Breast epithelium (tissue), 4 donors: ENCODE measurements around the gene ADNP. TPM values are rescaled to one million over a fixed set of nuclear protein-coding genes. Genes with fewer than 3 reads are reported as not detected.

Source experiments
- DNase-seq, 2 donors: peaks; one replicate each; pipeline ENCODE4 v3.0.0-alpha.2; 2019; ENCODE audit warnings: low spot score in 2 of 2
- H3K27ac ChIP-seq, 2 donors: fragments of 200-600 bp; sonication (generic) in 1 of 2; one replicate each; pipeline ENCODE4 v1.5.1; 2016 to 2019; ENCODE audit warnings: mild to moderate bottlenecking in 1 of 2
- H3K27me3 ChIP-seq, 2 donors: fragments of 200-600 bp; sonication (generic) in 1 of 2; one replicate each; pipeline versions ENCODE4 v1.5.1 to v1.6.0; 2017 to 2019; ENCODE audit warnings: control low read depth in 1 of 2, mild to moderate bottlenecking in 1 of 2
- H3K36me3 ChIP-seq: fragments of 200-600 bp; one replicate; pipeline ENCODE4 v1.5.1; 2019
- H3K4me1 ChIP-seq, 2 donors: fragments of 200-600 bp; sonication (generic); one replicate each; pipeline ENCODE4 v1.5.1; 2016 to 2019; ENCODE audit warnings: control low read depth in 1 of 2
- H3K4me3 ChIP-seq, 3 donors: fragments of 200-600 bp; sonication (generic); 1 replicate in 2 of 3; 2 replicates in 1 of 3; pipeline ENCODE4 v1.5.1; 2016 to 2019; ENCODE audit warnings: mild to moderate bottlenecking in 3 of 3, moderate library complexity in 2 of 3
- H3K9me3 ChIP-seq, 2 donors: fragments of 200-600 bp; sonication (generic) in 1 of 2; one replicate each; pipeline ENCODE4 v1.5.1; 2016 to 2019; ENCODE audit warnings: control low read depth in 1 of 2
- CTCF ChIP-seq, 3 donors: fragments of 450-650 bp; IDR thresholded peaks; one replicate each; pipeline ENCODE4 v1.5.1; 2016 to 2017; ENCODE audit warnings: antibody characterized with exemption in 3 of 3, mild to moderate bottlenecking in 3 of 3, moderate library complexity in 3 of 3
- POLR2A ChIP-seq: fragments of 450-650 bp; IDR thresholded peaks from one replicate; pipeline ENCODE4 v1.6.1; 2016; ENCODE audit warnings: antibody characterized with exemption, mild to moderate bottlenecking, moderate library complexity
- POLR2AphosphoS5 ChIP-seq, 3 donors: sonication (generic); formaldehyde crosslinking; IDR thresholded peaks; one replicate each; pipeline ENCODE4 v1.6.1; 2017; ENCODE audit warnings: antibody characterized with exemption in 3 of 3
- intact Hi-C: fragments of 100-400 bp; cut with DNase I; formaldehyde crosslinking; loops from one replicate; pipeline ENCODE4 v1.15.1; 2023; ENCODE audit warnings: low total_unique reads
- total RNA-seq, 3 donors: library from RNA; depleted of rRNA; stranded (reverse); fragments of >200 nt; gene quantifications; one replicate each; pipeline ENCODE4 v1.1.0, GENCODE V29; 2016

ADNP gene
- total RNA-seq, 3 donors from 2014 or later: 51.7 to 70.2 (median 60.0) TPM

- Histone ChIP-seq H3K36me3 (no peaks in the 10 kb centered on the region), H3K27me3 (no peaks in the 10 kb centered on the region), H3K4me1 (peaks cover 0 to 5% of the 10 kb centered on the region in 2 donors), H3K4me3 (no peak overlapping the region), H3K27ac (no peak overlapping the region), H3K9me3 (no peaks in the 10 kb centered on the region)
- intact Hi-C loops: no loop called here
- DNase-seq: no peak
- TF ChIP-seq POLR2A (no peak), CTCF (IDR thresholded peaks at IDR 0.05) (no peak), POLR2AphosphoS5 (IDR thresholded peaks at IDR 0.05) (no peak)
Measured at GRCh38 chr20:50913690-50914375, 17.4 kb downstream of the ADNP start.

- peaks cover 0 to 5% of the 10 kb centered on the region in 2 donors for H3K4me1 ChIP-seq
- intact Hi-C loops: no loop called here
Measured at GRCh38 chr20:50911716-50912115, 19.5 kb downstream of the ADNP start.

GRCh38 chr20:50911030-50911429 is 20.2 kb downstream of the ADNP start:
- no peaks in the 10 kb centered on the region for H3K9me3 ChIP-seq
- H3K4me3 ChIP-seq: no peak overlapping the region
- no peak for TF ChIP-seq CTCF (IDR thresholded peaks at IDR 0.05)
- no peak for TF ChIP-seq POLR2A
- no peak for TF ChIP-seq POLR2AphosphoS5 (IDR thresholded peaks at IDR 0.05)
- H3K27ac ChIP-seq: peak overlapping the region in 1 of 2 donors; percentile 23
- intact Hi-C loops: no loop called here
- H3K27me3 ChIP-seq: no peaks in the 10 kb centered on the region
- peaks cover 0 to 5% of the 10 kb centered on the region in 2 donors for H3K4me1 ChIP-seq
- no peaks in the 10 kb centered on the region for H3K36me3 ChIP-seq
- no peak for DNase-seq

More at GRCh38 chr20:50911716-50912115, 19.5 kb downstream of the ADNP start:
- no peak overlapping the region for H3K4me3 ChIP-seq
- TF ChIP-seq POLR2A (no peak), POLR2AphosphoS5 (IDR thresholded peaks at IDR 0.05) (no peak), CTCF (IDR thresholded peaks at IDR 0.05) (no peak)
- no peaks in the 10 kb centered on the region for H3K36me3 ChIP-seq
- no peak for DNase-seq
- H3K27ac ChIP-seq: no peak overlapping the region
- H3K27me3 ChIP-seq: no peaks in the 10 kb centered on the region
- H3K9me3 ChIP-seq: no peaks in the 10 kb centered on the region

- DNase-seq: no peak
- no peaks in the 10 kb centered on the region for H3K27me3 ChIP-seq
- intact Hi-C loops: no loop called here
- no peak overlapping the region for H3K27ac ChIP-seq
- TF ChIP-seq CTCF (IDR thresholded peaks at IDR 0.05) (no peak), POLR2A (no peak), POLR2AphosphoS5 (IDR thresholded peaks at IDR 0.05) (no peak)
- peaks cover 0 to 5% of the 10 kb centered on the region in 2 donors for H3K4me1 ChIP-seq
- H3K4me3 ChIP-seq: no peak overlapping the region
- no peaks in the 10 kb centered on the region for H3K9me3 ChIP-seq
- no peaks in the 10 kb centered on the region for H3K36me3 ChIP-seq
Measured at GRCh38 chr20:50909413-50909812, 21.8 kb downstream of the ADNP start.

GRCh38 chr20:50904067-50904570 is 27.1 kb downstream of the ADNP start:
- H3K9me3 ChIP-seq: no peaks in the 10 kb centered on the region
- intact Hi-C loops: no loop called here
- no peak overlapping the region for H3K4me3 ChIP-seq
- no peaks in the 10 kb centered on the region for H3K36me3 ChIP-seq
- no peaks in the 10 kb centered on the region for H3K4me1 ChIP-seq
- H3K27me3 ChIP-seq: no peaks in the 10 kb centered on the region
- H3K27ac ChIP-seq: no peak overlapping the region
- TF ChIP-seq CTCF (IDR thresholded peaks at IDR 0.05): no peak
- no peak for TF ChIP-seq POLR2A
- no peak for TF ChIP-seq POLR2AphosphoS5 (IDR thresholded peaks at IDR 0.05)
- DNase-seq: no peak
